Astrocyte of the cerebellum (primary cell): Measurements from ENCODE around the gene RNF13.
A peak's percentile ranks its signal among the peaks of the same experiment; 100 is the strongest.
"Not testable (repeated sequence)": the region's sequence is repeated elsewhere in the genome, so short reads cannot be mapped to it uniquely, and the experiment has no call there.

Experiments used
- DNase-seq: peaks from one replicate; pipeline ENCODE4 v3.0.0-alpha.2; 2011; ENCODE audit warnings: low read depth
- H3K4me3 ChIP-seq: 2 replicates; pipeline ENCODE4 v1.5.1; 2011; ENCODE audit warnings: mild to moderate bottlenecking, low read depth, low read length, moderate library complexity
- in situ Hi-C: cut with HindIII; loops from 2 replicates; pipeline ENCODE4 v1.10.0; 2017; ENCODE audit warnings: low sequenced_read_pairs
- TF ChIP-seq, protein P1 (sequence below): IDR thresholded peaks from 2 replicates; pipeline ENCODE4 v1.5.1; 2012; ENCODE audit warnings: low read length, low read depth, moderate library complexity, mild to moderate bottlenecking; ENCODE audit errors: missing control alignments

Gene RNF13

DNA sequence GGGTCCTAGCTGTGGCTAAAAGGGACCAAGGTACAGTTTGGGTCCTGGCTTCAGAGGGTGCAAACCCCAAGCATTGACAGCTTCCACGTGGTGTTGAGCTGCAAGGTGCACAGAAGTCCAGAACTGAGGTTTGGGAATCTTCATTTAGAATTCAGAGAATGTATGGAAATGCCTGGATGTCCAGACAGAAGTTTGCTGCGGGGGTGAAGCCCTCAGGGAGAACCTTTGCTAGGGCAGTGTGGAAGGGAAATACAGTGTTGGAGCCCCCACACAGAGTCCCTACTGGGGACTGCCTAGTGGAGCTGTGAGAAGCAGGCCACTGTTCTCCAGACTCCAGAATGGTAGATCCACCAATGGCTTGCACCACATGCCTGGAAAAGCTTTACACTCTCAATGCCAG is 17.9 kb downstream of the RNF13 start:
- DNase-seq = no peak
- TF ChIP-seq, protein P1, sequence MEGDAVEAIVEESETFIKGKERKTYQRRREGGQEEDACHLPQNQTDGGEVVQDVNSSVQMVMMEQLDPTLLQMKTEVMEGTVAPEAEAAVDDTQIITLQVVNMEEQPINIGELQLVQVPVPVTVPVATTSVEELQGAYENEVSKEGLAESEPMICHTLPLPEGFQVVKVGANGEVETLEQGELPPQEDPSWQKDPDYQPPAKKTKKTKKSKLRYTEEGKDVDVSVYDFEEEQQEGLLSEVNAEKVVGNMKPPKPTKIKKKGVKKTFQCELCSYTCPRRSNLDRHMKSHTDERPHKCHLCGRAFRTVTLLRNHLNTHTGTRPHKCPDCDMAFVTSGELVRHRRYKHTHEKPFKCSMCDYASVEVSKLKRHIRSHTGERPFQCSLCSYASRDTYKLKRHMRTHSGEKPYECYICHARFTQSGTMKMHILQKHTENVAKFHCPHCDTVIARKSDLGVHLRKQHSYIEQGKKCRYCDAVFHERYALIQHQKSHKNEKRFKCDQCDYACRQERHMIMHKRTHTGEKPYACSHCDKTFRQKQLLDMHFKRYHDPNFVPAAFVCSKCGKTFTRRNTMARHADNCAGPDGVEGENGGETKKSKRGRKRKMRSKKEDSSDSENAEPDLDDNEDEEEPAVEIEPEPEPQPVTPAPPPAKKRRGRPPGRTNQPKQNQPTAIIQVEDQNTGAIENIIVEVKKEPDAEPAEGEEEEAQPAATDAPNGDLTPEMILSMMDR = no peak
- H3K4me3 ChIP-seq = no peak overlapping the region
- in situ Hi-C loops = no loop called here

DNA sequence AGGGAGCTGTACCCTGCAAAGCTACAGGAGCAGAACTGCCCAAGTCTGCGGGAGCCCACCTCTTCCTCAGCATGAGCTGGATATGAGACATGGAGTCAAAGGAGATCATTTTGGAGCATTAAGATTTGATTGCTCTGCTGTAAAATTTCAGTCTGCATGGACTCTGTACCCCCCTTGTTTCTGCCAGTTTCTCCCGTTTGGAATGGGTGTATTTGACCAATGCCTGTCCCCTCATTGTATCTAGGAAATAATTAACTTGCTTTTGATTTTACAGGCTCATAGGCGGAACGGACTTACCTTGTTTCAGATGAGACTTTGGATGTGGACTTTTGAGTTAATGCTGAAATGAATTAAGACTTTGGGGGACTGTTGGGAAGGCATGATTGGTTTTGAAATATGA is 18.3 kb downstream of the RNF13 start:
- TF ChIP-seq, protein P1 = no peak
- DNase-seq = no peak
- H3K4me3 ChIP-seq = no peak overlapping the region
- in situ Hi-C loops = no loop called here

DNA sequence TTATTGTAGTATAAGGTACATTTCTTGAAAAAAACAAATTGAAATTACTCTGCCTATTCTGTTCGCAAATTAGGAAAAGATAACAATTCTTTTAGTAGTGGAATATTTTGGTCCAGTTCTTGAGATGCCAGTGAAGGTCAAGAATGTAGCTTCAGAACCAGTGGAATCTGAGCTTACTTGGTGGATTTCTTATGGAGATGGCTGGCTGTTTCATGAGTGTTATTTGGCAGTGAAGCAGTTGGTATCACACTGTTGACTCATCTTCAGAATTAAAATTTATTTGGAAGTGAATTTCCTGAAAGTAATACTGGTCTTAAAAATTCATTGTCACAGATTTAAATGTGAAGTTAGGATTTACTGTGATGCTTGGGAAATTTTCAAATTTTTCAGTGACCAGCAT is 19.1 kb downstream of the RNF13 start:
- TF ChIP-seq, protein P1 = no peak
- H3K4me3 ChIP-seq = no peak overlapping the region
- in situ Hi-C loops = no loop called here
- no peak for DNase-seq

DNA sequence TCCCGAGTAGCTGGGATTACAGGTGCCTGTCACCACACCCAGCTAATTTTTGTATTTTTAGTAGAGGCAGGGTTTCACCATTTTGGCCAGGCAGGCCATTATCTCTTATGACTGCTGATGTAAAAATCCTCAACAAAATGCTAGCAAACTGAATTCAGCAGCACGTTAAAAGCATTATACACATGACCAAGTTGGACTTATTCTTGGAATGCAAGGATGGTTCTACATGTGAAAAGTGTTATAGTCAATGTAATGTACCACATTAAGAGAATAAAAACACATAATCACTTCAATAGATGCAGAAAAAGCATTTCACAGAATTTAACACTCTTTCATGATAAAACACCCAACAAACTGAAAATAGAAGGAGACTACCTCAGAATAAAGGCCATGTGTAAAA is 20.2 kb downstream of the RNF13 start:
- DNase-seq = no peak
- in situ Hi-C loops = no loop called here
- no peak overlapping the region for H3K4me3 ChIP-seq
- TF ChIP-seq, protein P1 = no peak

DNA sequence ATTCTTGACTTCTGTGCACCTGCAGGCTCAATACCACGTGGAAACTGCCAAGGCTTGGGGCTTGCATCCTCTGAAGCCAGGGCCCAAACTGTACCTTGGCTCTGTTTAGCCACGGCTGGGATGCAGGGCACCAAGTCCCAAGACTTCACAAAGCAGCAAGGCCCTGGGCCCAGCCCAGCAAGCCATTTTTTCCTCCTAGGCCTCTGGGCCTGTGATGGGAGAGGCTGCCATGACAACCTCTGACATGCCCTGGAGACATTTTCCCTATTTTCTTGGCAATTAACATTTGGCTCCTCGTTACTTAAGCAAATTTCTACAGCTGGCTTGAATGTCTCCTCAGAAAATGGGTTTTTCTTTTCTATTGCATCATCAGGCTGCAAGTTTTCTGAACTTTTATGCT is 25.5 kb downstream of the RNF13 start:
- H3K4me3 ChIP-seq, in situ Hi-C loops, DNase-seq: not testable (repeated sequence)

DNA sequence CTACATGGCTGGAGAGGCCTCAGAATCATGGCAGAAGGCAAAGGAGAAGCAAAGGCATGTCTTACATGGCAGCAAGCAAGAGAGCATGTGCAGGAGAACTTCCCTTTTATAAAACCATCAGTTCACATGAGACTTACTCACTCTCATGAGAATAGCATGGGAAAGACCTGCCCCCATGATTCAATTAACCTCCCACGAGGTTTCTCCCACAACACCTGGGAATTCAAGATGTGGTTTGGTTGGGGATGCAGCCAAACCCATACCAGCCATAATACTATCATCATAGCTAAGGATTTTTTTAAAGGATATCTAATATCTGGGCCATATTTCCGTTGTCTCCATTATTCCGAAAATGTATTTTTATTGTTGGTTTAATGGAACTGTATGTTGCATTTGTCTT is 26.5 kb downstream of the RNF13 start:
- in situ Hi-C loops, H3K4me3 ChIP-seq: not testable (repeated sequence)
- peak; percentile 3 for DNase-seq

DNA sequence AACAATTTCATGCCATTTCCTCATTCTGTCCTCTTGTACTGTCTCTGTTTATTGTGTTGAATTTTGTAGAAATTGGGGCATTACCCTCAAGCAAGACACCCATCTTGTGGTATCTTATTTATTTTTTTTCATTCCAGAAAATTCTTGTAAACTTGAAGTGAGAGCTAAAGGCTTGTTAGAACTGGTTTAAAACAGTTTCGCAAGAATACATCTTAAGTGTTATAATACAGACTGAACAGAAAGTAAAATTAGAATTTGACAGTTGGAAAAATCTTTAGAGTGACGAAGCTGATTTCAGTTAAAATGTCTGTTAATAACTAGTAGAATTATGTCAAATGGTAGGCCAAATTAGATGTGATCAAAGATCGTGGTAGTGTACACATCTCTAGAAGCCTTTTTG is 26.9 kb downstream of the RNF13 start:
- no peak overlapping the region for H3K4me3 ChIP-seq
- in situ Hi-C loops = no loop called here
- no peak for DNase-seq
- TF ChIP-seq, protein P1 = no peak

DNA sequence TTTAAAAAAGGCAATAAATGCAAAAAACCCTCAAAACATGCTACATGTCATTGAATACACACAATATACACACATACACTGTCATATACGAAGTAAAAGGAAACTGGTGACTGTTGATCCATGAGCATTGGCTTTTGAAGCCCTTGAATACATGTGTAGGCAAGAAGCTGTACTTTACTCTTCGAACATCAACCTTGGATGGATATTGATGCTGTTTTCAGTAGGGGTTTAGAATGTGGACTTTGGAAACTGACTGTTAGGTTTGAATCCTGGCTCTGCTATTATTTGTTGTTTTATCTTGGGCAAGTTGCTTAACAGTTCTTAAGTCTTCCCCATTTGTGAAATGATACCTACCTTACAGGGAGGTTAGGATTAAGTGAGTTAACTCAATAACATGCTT is 30.5 kb downstream of the RNF13 start:
- in situ Hi-C loops = no loop called here
- no peak overlapping the region for H3K4me3 ChIP-seq
- DNase-seq = no peak
- TF ChIP-seq, protein P1 = no peak
